Keratinocyte (primary cell): ENCODE results near the gene OR5A1. TPM values are rescaled to one million over a fixed set of nuclear protein-coding genes. Genes with fewer than 3 reads are reported as not detected.

Experiments used
- DNase-seq: peaks from one replicate; pipeline ENCODE4 v3.0.0-alpha.2; 2011; ENCODE audit warnings: low read depth, missing footprints, low spot score
- FAIRE-seq: peaks from 2 replicates; lab custom pipeline; 2011; peaks lifted over from hg19 to GRCh38; lab: Jason Lieb, UNC
- H2AFZ ChIP-seq: 2 replicates; pipeline ENCODE4 v1.6.0; 2012; ENCODE audit warnings: low read length, control low read depth, inconsistent platforms; ENCODE audit not compliant: control insufficient read depth
- H3K27ac ChIP-seq: 2 replicates; pipeline ENCODE4 v1.5.1; 2011; ENCODE audit warnings: low read length; ENCODE audit not compliant: control insufficient read depth, insufficient read depth
- H3K27me3 ChIP-seq: 3 replicates; pipeline ENCODE4 v1.6.0; 2011; ENCODE audit warnings: low read length; ENCODE audit not compliant: control insufficient read depth, insufficient read depth; ENCODE audit errors: extremely low read depth
- H3K36me3 ChIP-seq, 2 experiments: 2 replicates in 1 of 2; 3 replicates in 1 of 2; pipeline ENCODE4 v1.5.1; 2011; ENCODE audit warnings: low read length in 2 of 2, mild to moderate bottlenecking in 1 of 2; ENCODE audit not compliant: control insufficient read depth in 2 of 2, insufficient read depth in 2 of 2; ENCODE audit errors: extremely low read depth in 1 of 2
- H3K4me1 ChIP-seq: 3 replicates; pipeline ENCODE4 v1.5.1; 2011; ENCODE audit warnings: low read length; ENCODE audit not compliant: control insufficient read depth, insufficient read depth; ENCODE audit errors: extremely low read depth
- H3K4me2 ChIP-seq: 3 replicates; pipeline ENCODE4 v1.6.0; 2011; ENCODE audit warnings: low read depth, low read length; ENCODE audit not compliant: control insufficient read depth, insufficient read depth; ENCODE audit errors: extremely low read depth
- H3K4me3 ChIP-seq, 3 experiments: fragments of 200-600 bp in 1 of 3; sonication (generic) in 1 of 3; 2 replicates in 2 of 3; 3 replicates in 1 of 3; pipeline ENCODE4 v1.5.1; 2011 to 2016; ENCODE audit warnings: low read length in 3 of 3, mild to moderate bottlenecking in 3 of 3, control low read depth in 2 of 3, inconsistent platforms in 1 of 3, low read depth in 1 of 3, mixed read lengths in 1 of 3, mixed run types in 1 of 3, moderate library complexity in 1 of 3; ENCODE audit not compliant: control insufficient read depth in 2 of 3, insufficient read depth in 2 of 3; ENCODE audit errors: extremely low read depth in 1 of 3
- H3K79me2 ChIP-seq: 2 replicates; pipeline ENCODE4 v1.6.0; 2012; ENCODE audit warnings: low read length; ENCODE audit not compliant: control insufficient read depth, insufficient read depth
- H3K9ac ChIP-seq: 3 replicates; pipeline ENCODE4 v1.6.0; 2011; ENCODE audit warnings: low read length; ENCODE audit not compliant: control insufficient read depth, insufficient read depth; ENCODE audit errors: extremely low read depth
- H3K9me1 ChIP-seq: 3 replicates; pipeline ENCODE4 v1.6.0; 2011; ENCODE audit warnings: low read length; ENCODE audit not compliant: control insufficient read depth, insufficient read depth; ENCODE audit errors: extremely low read depth
- H3K9me3 ChIP-seq: 2 replicates; pipeline ENCODE4 v1.5.1; 2012; ENCODE audit warnings: low read depth, low read length; ENCODE audit not compliant: control insufficient read depth
- H4K20me1 ChIP-seq: 3 replicates; pipeline ENCODE4 v1.6.0; 2011; ENCODE audit warnings: low read length; ENCODE audit not compliant: control insufficient read depth, insufficient read depth; ENCODE audit errors: extremely low read depth
- EZH2 ChIP-seq: IDR thresholded peaks from one replicate; pipeline ENCODE4 v1.6.1; 2012; ENCODE audit warnings: inconsistent platforms, mild to moderate bottlenecking, low read length, moderate library complexity
- dilution Hi-C: fragments of 300-500 bp; cut with MboI; formaldehyde crosslinking; loops from one replicate; pipeline ENCODE4 v1.7.0; 2020; ENCODE audit warnings: low sequenced_read_pairs; ENCODE audit not compliant: extremely low pct_ligation_motif_present
- polyA plus RNA-seq, 5 experiments: library from polyadenylated mRNA; depleted of rRNA in 3 of 5; stranded (reverse) in 3 of 5; stranded (forward) in 1 of 5; unstranded in 1 of 5; fragments of >200 nt; gene quantifications; 1 replicate in 1 of 5; 2 replicates in 3 of 5; 3 replicates in 1 of 5; pipeline versions ENCODE4 v1.2.1 to v1.2.3, GENCODE V29; 2011 to 2012; ENCODE audit warnings: missing spikeins in 2 of 5, low read depth in 1 of 5, low replicate concordance in 1 of 5
- TF ChIP-seq, protein P1 (sequence below), 3 experiments: IDR thresholded peaks in 1 of 3; conservative IDR thresholded peaks in 1 of 3; optimal IDR thresholded peaks in 1 of 3; 2 replicates in 2 of 3; 3 replicates in 1 of 3; pipeline versions ENCODE3 to v1.5.1; 2011; ENCODE audit warnings: low read length in 3 of 3, mild to moderate bottlenecking in 3 of 3, moderate library complexity in 2 of 3, control low read depth in 1 of 3, inconsistent platforms in 1 of 3; ENCODE audit not compliant: insufficient read depth in 2 of 3; ENCODE audit errors: extremely low read depth in 1 of 3

The OR5A1 gene
- polyA plus RNA-seq, 1 donor (not counting 4 experiments of a cell fraction or from before 2014, with no cell fraction given) = not detected

DNA sequence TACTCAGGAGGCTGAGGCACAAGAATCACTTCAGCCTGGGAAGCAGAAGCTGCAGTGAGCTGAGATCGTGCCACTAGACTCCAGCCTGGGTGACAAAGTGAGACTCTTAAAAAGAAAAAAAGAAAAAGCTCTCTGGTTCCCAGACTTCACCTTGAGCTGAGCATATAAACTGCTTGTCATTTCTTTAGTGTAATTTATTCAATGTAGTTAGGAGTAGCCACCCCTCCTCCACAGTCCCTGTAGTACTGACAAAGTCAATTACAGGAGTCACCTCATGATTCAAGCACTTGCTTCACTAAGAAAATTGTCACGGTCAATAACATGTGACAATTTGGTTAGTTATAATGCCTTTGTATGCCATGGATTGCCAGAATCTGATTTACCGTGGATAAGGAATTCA lies 44.1 kb downstream of the OR5A1 start:
- Histone ChIP-seq H4K20me1 (no peaks in the 10 kb centered on the region), H3K4me3 (no peak overlapping the region), H3K4me1 (no peaks in the 10 kb centered on the region), H3K4me2 (no peak overlapping the region), H3K9me1 (no peaks in the 10 kb centered on the region), H3K9ac (no peak overlapping the region), H3K36me3 (no peaks in the 10 kb centered on the region), H3K27me3 (no peaks in the 10 kb centered on the region), H3K27ac (no peak overlapping the region), H3K9me3 (no peaks in the 10 kb centered on the region), H3K79me2 (no peaks in the 10 kb centered on the region), H2AFZ (no peak overlapping the region)
- DNase-seq = no peak
- dilution Hi-C loops = no loop called here
- FAIRE-seq = no peak
- no peak for TF ChIP-seq EZH2
- TF ChIP-seq, protein P1, sequence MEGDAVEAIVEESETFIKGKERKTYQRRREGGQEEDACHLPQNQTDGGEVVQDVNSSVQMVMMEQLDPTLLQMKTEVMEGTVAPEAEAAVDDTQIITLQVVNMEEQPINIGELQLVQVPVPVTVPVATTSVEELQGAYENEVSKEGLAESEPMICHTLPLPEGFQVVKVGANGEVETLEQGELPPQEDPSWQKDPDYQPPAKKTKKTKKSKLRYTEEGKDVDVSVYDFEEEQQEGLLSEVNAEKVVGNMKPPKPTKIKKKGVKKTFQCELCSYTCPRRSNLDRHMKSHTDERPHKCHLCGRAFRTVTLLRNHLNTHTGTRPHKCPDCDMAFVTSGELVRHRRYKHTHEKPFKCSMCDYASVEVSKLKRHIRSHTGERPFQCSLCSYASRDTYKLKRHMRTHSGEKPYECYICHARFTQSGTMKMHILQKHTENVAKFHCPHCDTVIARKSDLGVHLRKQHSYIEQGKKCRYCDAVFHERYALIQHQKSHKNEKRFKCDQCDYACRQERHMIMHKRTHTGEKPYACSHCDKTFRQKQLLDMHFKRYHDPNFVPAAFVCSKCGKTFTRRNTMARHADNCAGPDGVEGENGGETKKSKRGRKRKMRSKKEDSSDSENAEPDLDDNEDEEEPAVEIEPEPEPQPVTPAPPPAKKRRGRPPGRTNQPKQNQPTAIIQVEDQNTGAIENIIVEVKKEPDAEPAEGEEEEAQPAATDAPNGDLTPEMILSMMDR (optimal IDR thresholded peaks at IDR 0.05 in 1 of 3, IDR thresholded peaks at IDR 0.05 in 1 of 3, conservative IDR thresholded peaks at IDR 0.05 in 1 of 3; ENCODE audit: extremely low read depth in 1 of 3, insufficient read depth in 2 of 3, low read length in 3 of 3) = no peak

Other genes starting within 250 kb of the OR5A1 start
- gene MPEG1, start 223.5 kb upstream of the OR5A1 start, polyA plus RNA-seq = not detected in 3 replicates
- gene OR5AN1, start 77.6 kb upstream of the OR5A1 start, polyA plus RNA-seq = not detected in 3 replicates
- gene OR5A2, start 10.1 kb upstream of the OR5A1 start, polyA plus RNA-seq = not detected in 3 replicates
- gene OR4D6, start 20.5 kb downstream of the OR5A1 start, polyA plus RNA-seq = not detected in 3 replicates
- gene OR4D10, start 36.8 kb downstream of the OR5A1 start, polyA plus RNA-seq = not detected in 3 replicates
- not detected in 3 replicates for gene OR4D11, start 67.1 kb downstream of the OR5A1 start, polyA plus RNA-seq
- gene OR4D9, start 75.1 kb downstream of the OR5A1 start, polyA plus RNA-seq = not detected in 3 replicates
- 22.8 to 34.6 TPM (median 31.9 TPM) in 3 replicates for gene OSBP, start 179.3 kb downstream of the OR5A1 start, polyA plus RNA-seq
- gene PATL1, start 232.6 kb downstream of the OR5A1 start, polyA plus RNA-seq = 20.5 to 51.3 TPM (median 31.1 TPM) in 3 replicates